KMS-11 (cell line): ENCODE results near the gene HSD17B12.

Experiments used
- H2AFZ ChIP-seq: fragments of 200-600 bp; sonication (generic); 2 replicates; pipeline ENCODE4 v1.6.1; 2016; ENCODE audit warnings: antibody characterized with exemption, mixed run types, low read depth
- H3K27ac ChIP-seq: fragments of 200-600 bp; sonication (generic); 2 replicates; pipeline ENCODE4 v1.6.1; 2016; ENCODE audit warnings: mild to moderate bottlenecking, mixed run types
- H3K27me3 ChIP-seq: fragments of 200-600 bp; sonication (generic); 2 replicates; pipeline ENCODE4 v1.6.1; 2017; ENCODE audit warnings: mild to moderate bottlenecking, low read depth, mixed run types, moderate library complexity; ENCODE audit not compliant: insufficient read depth
- H3K36me3 ChIP-seq: fragments of 200-600 bp; sonication (generic); 2 replicates; pipeline ENCODE4 v1.6.1; 2017; ENCODE audit warnings: mild to moderate bottlenecking, mixed run types; ENCODE audit not compliant: insufficient read depth
- H3K4me1 ChIP-seq: fragments of 200-600 bp; sonication (generic); 2 replicates; pipeline ENCODE4 v1.6.1; 2016; ENCODE audit warnings: mild to moderate bottlenecking, low read depth, mixed run types; ENCODE audit not compliant: poor library complexity, severe bottlenecking
- H3K4me2 ChIP-seq: fragments of 200-600 bp; sonication (generic); 2 replicates; pipeline ENCODE4 v1.7.0; 2016; ENCODE audit warnings: mild to moderate bottlenecking, mixed run types
- H3K4me3 ChIP-seq: fragments of 200-600 bp; sonication (generic); IDR thresholded peaks from 2 replicates; pipeline ENCODE4 v1.6.1; 2017; ENCODE audit warnings: low read depth, low read length, mixed read lengths; ENCODE audit not compliant: insufficient read depth
- H3K79me2 ChIP-seq: fragments of 200-600 bp; sonication (generic); 2 replicates; pipeline ENCODE4 v1.6.1; 2016; ENCODE audit warnings: low read depth, mixed run types; ENCODE audit not compliant: insufficient read depth
- H3K9ac ChIP-seq: fragments of 200-600 bp; sonication (generic); 2 replicates; pipeline ENCODE4 v1.6.1; 2016; ENCODE audit warnings: mild to moderate bottlenecking, mixed run types
- H4K20me1 ChIP-seq: fragments of 200-600 bp; sonication (generic); 2 replicates; pipeline ENCODE4 v1.6.1; 2016; ENCODE audit warnings: mild to moderate bottlenecking, mixed run types; ENCODE audit not compliant: insufficient read depth
- TF ChIP-seq, protein P1 (sequence below): fragments of 200-600 bp; sonication (generic); conservative IDR thresholded peaks from 2 replicates; pipeline ENCODE4 v1.6.1; 2017; ENCODE audit warnings: low read depth, mild to moderate bottlenecking, antibody characterized with exemption, low read length, moderate library complexity, mixed read lengths

The HSD17B12 gene

DNA sequence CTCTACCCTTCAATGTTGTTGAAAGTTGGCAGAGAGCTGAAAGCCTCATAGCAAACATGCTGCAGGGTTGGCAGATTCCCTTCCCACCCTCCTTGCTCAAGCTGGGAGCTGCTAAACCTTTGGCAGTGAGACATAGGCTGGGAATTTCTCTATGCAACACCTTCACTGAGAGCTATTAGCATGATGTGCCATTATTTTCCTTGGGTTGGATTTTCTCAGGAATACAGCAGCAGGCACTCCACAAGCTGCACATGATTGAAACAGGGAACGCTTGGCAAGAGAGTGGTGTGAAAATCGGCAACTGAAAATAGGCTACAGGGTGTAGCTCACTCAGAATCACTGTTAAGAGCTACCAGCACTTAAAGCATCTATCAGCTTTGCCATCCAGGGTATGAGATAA lies 190.5 kb downstream of the HSD17B12 start:
- H3K4me1 ChIP-seq = peaks cover 18% of the 10 kb centered on the region
- H3K27ac ChIP-seq = no peak overlapping the region
- no peak overlapping the region for H3K9ac ChIP-seq
- H3K4me3 ChIP-seq = no peak overlapping the region
- no peaks in the 10 kb centered on the region for H4K20me1 ChIP-seq
- TF ChIP-seq, protein P1, sequence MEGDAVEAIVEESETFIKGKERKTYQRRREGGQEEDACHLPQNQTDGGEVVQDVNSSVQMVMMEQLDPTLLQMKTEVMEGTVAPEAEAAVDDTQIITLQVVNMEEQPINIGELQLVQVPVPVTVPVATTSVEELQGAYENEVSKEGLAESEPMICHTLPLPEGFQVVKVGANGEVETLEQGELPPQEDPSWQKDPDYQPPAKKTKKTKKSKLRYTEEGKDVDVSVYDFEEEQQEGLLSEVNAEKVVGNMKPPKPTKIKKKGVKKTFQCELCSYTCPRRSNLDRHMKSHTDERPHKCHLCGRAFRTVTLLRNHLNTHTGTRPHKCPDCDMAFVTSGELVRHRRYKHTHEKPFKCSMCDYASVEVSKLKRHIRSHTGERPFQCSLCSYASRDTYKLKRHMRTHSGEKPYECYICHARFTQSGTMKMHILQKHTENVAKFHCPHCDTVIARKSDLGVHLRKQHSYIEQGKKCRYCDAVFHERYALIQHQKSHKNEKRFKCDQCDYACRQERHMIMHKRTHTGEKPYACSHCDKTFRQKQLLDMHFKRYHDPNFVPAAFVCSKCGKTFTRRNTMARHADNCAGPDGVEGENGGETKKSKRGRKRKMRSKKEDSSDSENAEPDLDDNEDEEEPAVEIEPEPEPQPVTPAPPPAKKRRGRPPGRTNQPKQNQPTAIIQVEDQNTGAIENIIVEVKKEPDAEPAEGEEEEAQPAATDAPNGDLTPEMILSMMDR = no peak
- no peak overlapping the region for H2AFZ ChIP-seq
- peaks cover 75% of the 10 kb centered on the region for H3K27me3 ChIP-seq
- H3K79me2 ChIP-seq = no peaks in the 10 kb centered on the region
- no peak overlapping the region for H3K4me2 ChIP-seq
- H3K36me3 ChIP-seq = no peaks in the 10 kb centered on the region

DNA sequence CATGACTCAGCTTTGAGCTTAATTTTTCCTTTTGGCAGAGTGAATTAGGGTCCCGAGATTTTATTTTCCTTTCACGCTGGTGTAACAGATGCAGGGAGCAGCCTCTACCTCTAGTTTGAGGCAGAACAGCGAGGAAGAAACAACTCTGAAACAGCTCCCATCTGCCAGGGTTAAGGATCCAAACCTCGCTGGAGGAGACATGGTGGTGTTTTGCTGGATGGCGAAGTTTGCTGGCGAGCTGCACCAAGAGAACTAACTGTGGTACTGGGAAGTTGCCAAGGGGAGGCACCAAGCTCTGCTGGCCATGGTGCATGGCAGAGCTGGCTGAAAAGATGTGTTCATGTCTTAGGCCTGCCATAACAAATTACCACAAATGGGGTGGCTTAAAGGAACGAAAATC lies 192.5 kb downstream of the HSD17B12 start:
- Histone ChIP-seq H3K9ac (no peak overlapping the region), H3K4me2 (no peak overlapping the region), H3K27me3 (peaks cover 59% of the 10 kb centered on the region), H3K4me1 (peaks cover 18% of the 10 kb centered on the region), H3K27ac (no peak overlapping the region), H3K36me3 (no peaks in the 10 kb centered on the region), H3K79me2 (no peaks in the 10 kb centered on the region), H3K4me3 (no peak overlapping the region), H2AFZ (no peak overlapping the region), H4K20me1 (no peaks in the 10 kb centered on the region)
- TF ChIP-seq, protein P1 = no peak

DNA sequence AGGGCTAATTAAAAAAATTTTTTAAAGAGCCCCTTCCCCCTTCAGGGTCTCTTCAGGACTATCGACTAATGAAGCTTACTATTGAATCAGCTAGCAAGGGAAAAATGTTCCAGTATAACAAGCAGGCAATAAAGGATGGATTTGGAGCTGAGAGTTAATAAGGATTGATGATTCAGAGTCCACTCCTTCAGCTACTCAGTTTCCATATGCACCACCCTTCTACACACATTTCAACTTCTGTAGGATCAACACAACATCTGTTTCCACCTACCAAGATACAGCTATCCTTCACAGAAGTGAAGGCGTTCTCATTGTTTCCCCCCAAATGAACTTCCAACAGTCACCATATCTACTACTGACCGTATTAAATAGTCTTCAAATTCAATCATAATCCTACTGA lies 193.5 kb downstream of the HSD17B12 start:
- H3K27me3 ChIP-seq = peaks cover 56% of the 10 kb centered on the region
- TF ChIP-seq, protein P1 = no peak

DNA sequence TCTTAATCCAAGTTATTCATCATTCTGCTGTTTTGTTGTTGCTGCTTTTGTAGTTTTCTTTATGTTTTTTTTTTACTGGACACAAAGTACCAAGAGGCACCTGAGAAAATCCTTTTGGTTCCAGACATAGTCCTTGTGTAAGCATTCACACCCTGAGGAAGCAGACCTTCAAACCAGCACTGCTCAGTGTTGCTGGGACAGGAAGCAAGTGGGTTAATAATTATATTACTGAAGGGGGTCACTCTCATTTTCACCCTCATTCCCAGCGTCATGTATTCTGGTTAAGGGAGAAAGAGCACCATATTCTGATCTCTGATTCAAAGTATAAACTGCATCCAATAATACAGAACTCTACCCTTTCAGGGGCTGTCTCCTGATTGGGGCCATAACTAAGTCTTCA lies 194.2 kb downstream of the HSD17B12 start:
- Histone ChIP-seq H3K4me3 (no peak overlapping the region), H4K20me1 (no peaks in the 10 kb centered on the region), H3K4me1 (peaks cover under 1% of the 10 kb centered on the region), H3K27me3 (peaks cover 51% of the 10 kb centered on the region), H3K9ac (no peak overlapping the region), H3K4me2 (no peak overlapping the region), H3K27ac (no peak overlapping the region), H3K36me3 (no peaks in the 10 kb centered on the region), H3K79me2 (no peaks in the 10 kb centered on the region), H2AFZ (no peak overlapping the region)
- TF ChIP-seq, protein P1 = no peak

More for the DNA sequence above, 193.5 kb downstream of the HSD17B12 start:
- Histone ChIP-seq H3K9ac (no peak overlapping the region), H4K20me1 (no peaks in the 10 kb centered on the region), H3K36me3 (no peaks in the 10 kb centered on the region), H3K4me3 (no peak overlapping the region), H3K27ac (no peak overlapping the region), H2AFZ (no peak overlapping the region), H3K4me1 (peaks cover 7% of the 10 kb centered on the region), H3K4me2 (no peak overlapping the region), H3K79me2 (no peaks in the 10 kb centered on the region)
